ENCODE measurements around the gene TARM1. TPM values are rescaled to one million over a fixed set of nuclear protein-coding genes. Genes with fewer than 3 reads are reported as not detected.
"Not testable (repeated sequence)": the region's sequence is repeated elsewhere in the genome, so short reads cannot be mapped to it uniquely, and the experiment has no call there.

The TARM1 gene
- polyA plus RNA-seq (2013, experiment 1 of 2; ENCODE audit: insufficient read length), result not detected
- not detected for polyA plus RNA-seq (2013, experiment 2 of 2; ENCODE audit: insufficient read length)

DNA sequence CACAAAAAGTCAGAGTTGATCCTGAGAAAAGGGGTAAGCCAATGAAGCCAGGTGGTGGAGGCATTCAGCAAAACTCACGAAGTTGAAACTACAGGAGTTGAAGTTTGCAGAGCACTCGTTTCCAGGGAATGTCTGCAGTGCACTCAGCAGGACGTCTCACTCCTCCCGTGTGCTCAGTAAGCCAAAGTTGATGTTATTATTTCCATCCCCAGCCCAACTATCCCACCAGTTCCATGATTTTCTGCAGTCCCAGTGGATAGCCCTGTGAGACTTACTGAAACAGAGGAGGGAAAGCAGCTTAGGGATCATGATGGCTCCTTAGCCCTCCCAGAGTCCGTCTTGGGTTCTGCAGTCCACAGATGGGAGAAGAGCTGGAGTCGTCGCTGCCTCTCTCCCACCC, at the start of gene TARM1:
TSS of gene TARM1 (minus strand) at position 334 of the 400 bp plus-strand sequence. CDS start at position 309, 25 bp downstream.
- no peak for DNase-seq

DNA sequence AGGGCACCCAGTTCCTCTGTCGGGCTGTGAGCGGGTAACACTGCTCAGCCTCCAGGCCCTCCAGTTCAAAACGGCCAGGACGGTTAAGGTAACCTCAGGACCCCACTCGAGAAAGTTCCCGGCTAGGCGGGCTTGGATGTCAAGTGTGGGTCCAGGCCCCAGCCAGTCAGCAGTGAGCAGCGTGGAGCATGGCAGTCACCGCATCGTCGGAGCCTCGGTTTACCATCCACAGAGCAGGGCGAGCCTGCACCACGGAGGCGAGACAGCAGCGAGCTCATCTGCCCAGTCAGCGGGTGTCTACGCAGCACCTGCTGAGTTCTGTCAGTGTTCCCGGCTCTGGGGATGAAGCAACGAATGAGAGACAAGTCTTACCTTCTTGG, 48.4 kb upstream of the TARM1 start:
- DNase-seq, result no peak

DNA sequence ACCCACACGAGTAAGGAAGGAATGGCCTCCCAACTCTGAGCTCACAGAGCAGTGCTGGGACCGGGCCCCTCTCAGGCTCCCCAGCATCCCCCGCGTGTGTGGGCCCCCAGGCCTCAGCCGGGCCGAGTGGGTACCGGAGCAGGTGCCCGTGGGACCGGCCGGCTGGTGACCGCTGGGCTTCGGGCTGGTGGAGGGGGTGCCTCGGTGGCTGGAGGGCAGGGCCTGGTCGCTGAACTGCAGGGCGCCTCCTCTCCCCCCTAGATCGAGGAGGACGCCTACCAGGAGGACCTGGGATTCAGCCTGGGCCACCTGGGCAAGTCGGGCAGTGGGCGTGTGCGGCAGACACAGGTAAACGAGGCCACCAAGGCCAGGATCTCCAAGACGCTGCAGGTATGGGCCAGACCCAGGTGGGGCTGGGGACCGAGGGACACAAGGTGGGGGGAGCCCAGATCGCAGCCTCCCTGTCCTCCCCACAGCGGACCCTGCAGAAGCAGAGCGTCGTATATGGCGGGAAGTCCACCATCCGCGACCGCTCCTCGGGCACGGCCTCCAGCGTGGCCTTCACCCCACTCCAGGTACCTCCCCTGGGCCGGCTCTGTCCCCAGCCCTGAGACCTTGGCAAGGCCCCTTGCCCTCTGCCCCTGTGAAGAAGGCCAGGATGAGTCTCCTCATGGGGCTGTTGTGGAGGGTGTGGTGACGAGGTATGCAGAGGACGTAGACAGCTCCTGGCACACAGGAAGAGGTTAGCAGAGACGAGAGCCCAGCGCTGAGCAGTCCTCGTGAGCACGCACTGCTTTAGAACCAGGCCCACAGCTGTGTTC, 47.8 kb upstream of the TARM1 start:
- DNase-seq, result no peak

DNA sequence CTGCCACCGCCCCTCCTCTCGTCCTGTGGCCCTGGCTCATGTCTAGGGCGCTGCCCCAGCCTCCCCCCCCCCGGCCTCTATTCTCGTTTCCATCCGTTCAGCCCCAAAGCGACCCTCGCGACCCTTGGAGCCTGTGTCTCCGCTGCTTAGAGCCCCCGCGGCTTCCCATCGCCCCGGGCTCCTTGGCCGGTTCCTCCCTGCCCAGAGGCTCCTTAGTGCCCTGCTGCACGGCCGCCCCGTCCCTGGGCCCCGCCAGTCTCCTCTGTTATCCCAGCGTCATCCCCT, 47.2 kb upstream of the TARM1 start:
- DNase-seq, result no peak

DNA sequence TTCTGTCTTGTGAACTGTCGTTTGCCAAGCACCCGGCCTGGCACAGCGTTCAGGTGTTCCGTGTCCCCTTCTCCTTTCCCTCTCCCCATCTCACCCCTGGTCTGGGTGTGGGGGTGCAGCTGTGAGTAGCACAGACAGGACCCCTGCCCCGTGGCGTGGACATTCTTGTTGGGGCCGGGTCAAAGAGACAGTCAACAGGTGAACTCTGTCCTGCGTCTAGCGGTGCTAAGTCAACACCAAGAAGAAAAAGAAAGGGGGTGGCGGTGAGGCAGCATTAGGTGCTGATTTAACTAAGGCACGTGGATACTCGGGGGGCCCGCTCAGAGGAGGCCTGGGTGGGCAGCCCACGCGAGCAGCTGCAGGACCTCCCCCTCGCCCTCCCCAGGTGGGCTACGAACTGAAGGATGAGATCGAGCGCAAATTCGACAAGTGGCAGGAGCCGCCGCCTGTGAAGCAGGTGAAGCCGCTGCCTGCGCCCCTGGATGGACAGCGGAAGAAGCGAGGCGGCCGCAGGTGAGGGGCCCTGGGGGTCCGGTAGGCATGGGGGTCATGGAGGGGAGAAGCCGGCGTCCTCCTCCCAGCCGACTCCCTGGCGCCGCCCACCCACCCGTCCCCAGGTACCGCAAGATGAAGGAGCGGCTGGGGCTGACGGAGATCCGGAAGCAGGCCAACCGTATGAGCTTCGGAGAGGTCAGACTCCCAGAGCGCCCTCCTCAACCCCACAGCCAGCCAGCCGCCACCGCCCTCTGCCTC, 46.7 kb upstream of the TARM1 start:
- no peak for DNase-seq

DNA sequence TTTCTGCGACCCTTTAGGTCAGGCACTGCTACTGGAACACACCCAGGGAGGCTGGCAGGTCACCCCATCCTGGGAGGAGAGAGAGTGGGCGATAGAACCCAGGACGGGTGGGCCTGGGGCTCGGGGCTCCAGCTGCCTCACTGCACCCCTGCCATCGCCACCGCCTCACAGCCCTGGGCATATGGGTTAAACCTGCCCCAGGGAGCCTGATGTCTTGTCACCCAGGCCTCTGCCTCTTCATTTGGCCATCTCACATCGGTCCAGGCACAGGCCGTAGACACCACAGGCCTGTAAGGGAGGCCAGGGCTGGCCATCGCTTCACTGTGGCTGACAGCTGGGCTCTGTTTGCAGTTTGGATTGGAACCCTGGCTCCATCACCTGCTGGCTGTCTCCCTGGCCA, 44.5 kb upstream of the TARM1 start:
- no peak for DNase-seq

DNA sequence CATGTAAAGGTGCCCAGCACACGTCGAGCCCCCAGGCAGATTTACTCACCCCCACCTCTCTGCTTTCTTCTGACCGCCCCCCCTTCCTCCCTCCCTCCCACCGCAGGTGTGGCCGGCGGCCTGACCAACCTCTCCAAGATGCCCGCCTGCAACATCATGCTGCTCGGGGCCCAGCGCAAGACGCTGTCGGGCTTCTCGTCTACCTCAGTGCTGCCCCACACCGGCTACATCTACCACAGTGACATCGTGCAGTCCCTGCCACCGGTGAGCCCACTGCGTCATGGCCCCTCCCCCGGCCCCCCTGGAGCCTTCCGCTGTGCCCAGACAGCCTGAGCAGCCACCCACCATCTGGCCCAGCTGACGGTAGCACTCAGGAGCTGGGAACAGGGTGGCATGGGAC, 43.2 kb upstream of the TARM1 start:
- DNase-seq, result no peak

DNA sequence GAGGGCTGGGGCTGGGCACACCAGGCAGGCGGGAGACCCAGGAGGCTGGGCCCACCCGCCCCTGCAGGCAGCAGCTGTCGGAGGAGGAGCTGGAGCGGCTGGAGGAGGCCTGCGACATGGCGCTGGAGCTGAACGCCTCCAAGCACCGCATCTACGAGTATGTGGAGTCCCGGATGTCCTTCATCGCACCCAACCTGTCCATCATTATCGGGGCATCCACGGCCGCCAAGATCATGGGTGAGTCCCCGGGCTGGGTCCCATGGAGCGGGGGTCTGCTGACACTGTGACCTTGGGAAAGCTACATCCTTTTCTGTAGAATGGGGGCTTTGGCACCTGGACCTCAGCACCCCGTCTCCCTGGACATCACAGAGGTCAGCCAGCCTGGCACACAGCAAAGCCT, 42.5 kb upstream of the TARM1 start:
- no peak for DNase-seq

DNA sequence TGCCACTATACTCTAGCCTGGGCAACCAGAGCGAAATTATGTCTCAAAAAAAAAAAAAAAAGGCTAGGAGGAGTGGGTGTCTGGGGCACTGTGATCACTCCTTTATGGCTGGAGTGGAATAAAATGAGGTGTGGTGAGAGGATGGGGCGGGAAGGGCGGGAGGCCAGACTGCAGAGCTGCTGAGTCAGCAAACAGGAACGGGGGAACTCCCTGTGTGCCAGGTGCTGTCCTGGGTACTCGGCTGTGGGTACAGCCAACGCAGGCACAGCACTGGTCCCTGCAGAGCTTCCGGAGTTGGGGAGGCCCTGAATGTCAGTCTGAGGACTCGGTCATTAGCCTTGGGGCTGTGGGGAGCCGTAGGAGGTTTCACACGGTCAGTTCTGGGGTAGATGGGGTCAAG, 40.1 kb upstream of the TARM1 start:
- no peak for DNase-seq

DNA sequence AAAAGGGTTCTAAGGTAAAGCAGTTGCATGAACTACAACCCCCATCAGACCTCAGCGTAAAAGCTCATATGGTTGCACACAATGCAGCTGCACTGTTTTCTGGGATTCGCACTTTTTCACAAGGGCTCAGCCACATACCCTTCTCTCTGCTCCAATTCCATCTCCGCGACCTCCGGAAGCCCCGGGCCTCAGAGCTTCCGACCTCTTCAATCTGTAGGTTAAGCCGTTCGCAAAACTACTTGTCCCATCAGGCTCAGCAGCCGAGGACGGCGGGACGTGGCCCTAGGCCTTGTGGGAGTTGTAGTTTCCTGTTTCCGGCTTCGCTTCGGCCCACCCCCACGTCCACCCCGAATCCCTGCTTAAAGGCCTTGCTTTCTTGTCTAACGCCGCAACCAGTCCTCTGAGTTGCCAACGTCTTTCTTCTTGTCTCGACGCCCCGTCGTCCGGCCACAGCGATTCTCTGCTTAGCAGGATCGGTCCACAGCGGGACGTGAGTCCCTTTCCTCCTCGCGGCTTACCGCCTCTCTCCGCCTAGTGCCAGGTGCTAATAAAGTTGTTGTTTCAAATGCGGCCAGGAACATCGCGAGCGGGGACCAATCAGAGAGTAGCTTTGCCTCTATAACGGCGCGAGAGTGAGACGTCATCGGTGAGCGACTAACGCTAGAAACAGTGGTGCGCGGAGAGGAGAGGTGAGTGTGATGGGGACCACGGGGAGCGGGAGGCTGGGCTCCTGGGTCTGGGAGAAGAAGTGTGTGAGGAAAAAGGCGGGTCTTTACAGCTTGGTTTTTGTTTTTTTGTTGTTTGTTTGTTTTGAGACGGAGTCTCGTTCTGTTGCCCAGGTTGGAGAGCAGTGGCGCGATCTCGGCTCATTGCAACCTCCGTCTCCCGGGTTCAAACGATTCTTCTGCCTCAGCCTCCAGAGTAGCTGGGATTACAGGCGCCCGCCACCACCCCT, 34.2 kb upstream of the TARM1 start, which contains the start of the genes PRPF31 and TFPT:
TSS of gene PRPF31 (plus strand) at position 646 of the 955 bp plus-strand sequence. CDS start 2,525 bp downstream, outside the sequence.
TSS of gene TFPT (minus strand) at position 549 of the 955 bp plus-strand sequence. CDS start at position 161, 388 bp downstream.
- peak; percentile 98 for DNase-seq

DNA sequence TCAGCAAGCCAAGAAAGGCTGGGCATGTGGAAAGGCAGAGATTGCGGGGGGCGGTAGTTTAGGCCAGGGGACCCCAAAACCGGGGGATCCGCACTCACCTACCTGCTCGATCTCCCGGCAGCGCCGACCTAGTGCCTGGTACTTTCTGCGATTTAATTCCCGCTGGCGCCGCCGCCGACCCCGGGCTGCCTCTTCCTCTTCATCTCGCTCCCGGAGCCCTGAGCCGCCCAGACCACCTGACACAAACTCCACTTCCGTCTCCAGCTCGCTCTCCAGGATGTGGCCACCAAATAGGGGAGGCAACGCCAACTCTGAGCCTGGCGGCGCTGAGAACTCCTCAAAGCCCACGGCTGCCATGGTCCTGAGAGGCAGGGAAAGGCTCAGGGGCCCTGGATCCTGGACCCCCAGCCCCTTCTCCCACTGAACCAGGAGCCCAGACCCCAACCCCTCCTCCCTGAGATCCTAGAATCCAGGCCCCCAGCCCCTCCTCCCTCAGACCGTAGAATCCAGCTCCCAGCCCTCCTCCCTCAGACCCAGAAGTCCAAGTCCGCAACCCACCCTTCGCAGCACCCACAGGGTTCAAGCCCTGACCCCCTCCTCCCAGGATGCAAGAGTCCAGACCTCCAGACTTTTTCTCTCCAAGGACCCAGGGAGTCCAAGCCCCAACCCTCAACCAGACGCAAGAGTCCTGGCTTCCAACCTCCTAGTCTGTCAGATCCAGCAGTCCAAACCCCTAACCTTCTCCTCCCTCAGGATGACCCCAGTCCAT, 33.4 kb upstream of the TARM1 start:
- no peak for DNase-seq

DNA sequence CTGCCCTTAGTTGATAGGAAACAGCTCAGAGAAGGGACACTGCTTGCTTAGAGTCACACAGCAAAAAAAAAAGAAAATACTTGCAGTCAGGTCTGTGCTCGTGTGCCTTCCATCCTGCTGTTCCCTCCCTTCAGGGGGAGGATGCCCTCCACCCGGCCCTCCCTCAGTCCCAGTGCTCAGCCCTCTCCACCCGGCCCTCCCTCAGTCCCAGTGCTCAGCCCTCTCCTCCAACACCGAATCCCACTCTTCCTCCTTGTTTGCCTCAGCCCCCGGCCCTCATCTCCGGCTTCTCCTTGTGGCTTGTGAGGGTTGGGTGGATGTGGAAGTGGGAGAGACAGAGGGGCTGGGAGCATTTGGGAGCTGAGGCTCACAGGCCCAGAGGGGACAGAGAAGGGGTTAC, 28.5 kb upstream of the TARM1 start:
- no peak for DNase-seq

DNA sequence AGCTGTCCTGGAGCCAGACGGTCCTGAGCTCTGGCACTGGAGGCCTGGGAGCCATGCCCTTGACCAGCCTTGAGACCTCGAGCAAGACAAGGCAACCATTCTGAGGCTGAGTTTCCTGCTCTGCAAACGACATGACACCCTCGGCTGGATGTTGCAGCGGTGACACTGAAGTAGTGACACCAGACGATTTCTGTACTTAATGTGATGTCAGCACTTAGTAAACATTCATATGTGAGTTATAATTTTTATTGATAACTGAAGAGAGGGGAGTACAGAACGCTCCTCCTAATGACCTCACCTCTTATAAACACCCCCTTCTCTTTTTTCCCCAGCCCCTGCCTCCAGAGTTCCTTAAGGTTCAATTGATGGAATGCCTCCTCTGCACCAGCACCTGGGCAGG, 27.3 kb upstream of the TARM1 start:
- no peak for DNase-seq

DNA sequence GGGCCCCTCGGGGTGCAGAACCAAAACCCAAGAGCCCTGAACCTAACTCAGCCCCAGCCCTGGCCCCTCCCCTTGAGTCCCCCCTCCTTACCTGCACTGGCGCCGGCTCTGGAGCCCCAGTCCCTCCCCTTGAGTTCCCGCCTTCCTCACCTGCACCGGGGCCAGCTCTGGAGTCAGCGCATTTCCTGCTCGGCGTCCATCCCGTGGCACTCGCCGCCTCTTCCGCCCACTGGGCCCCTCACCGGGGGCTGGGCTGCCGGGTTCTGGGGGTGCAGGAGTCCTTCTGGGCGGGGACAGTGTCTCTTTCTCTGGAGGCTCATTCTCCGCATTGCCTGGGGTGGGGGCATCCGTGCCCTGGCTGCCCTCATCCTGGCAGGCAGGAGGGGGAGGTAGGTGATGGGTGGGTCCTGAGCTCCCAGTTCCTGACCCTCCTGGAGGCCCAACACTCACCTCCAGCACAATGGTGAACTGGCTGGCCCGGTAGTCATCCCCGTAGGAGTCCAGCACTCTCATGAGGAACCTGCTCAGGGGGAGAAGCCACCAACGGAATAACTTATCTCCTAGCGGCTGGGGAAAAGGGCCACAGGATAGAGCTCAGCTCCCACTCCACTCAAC, 26.8 kb upstream of the TARM1 start:
- DNase-seq, result no peak

DNA sequence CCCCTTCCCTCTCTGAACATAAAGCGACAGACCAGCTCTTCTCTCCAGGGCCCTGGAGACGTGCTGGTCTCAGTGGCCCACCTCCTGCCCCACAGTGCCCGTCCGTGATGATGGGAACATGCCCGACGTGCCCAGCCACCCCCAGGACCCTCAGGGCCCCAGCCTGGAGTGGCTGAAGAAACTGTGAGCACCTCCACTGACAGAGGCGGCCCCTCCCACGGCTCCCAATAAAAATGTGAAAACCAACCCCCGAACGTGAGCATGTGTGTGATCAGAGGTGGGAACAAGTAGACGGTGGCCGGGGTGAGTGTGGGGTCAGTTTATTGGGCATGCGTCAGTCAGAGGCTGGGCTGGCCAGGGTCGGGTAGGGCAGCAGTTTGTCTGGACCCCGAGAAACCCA, 25.6 kb upstream of the TARM1 start:
- no peak for DNase-seq

DNA sequence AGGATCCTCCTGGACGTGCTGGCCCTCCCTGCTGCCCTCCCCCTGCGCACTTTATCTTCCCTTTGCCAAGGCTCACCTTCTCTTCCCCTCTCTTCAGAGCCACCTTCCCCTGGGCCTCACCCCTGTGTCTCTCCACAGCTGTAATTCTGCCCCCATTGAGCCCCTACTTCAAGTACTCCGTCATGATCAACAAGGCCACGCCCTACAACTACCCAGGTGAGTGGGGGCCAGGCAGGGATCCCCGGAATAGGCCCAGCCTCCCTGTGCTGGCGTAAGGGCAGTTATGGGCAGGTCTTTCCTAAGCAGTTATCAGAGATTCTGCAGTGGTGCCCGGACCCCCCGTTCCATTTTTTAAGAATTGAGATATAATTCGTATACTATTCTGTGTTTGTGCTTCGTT, 24.6 kb upstream of the TARM1 start:
- DNase-seq, result no peak

DNA sequence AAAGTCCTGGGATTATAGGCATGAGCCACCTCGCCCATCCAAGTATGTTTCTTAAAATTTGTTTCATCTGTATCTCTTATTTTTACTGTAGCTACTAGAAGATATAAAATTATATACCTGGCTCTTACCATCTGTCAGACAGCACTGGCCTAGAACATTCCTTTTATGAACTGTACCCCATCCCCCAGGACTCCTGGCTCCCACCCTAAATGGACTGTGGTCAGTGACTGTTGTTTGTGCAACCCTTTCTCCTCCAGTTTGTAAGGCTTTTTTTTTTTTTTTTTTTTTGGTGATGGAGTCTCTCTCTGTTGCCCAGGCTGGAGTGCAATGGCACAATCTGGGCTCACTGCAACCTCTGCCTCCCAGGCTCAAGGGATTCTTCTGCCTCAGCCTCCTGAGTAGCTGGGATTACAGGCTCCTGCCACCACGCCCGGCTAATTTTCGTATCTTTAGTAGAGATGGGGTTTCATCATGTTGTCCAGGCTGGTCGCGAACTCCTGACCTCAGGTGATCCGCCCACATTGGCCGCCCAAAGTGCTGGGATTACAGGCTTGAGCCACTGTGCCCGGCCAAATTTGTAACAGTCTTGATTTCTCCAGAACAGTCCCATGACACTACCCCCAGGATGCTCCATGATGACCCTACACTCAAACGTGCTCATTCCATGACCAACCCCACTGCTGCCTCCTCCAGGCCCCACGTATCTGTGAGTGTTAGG, 24.0 kb upstream of the TARM1 start:
- DNase-seq, result no peak

DNA sequence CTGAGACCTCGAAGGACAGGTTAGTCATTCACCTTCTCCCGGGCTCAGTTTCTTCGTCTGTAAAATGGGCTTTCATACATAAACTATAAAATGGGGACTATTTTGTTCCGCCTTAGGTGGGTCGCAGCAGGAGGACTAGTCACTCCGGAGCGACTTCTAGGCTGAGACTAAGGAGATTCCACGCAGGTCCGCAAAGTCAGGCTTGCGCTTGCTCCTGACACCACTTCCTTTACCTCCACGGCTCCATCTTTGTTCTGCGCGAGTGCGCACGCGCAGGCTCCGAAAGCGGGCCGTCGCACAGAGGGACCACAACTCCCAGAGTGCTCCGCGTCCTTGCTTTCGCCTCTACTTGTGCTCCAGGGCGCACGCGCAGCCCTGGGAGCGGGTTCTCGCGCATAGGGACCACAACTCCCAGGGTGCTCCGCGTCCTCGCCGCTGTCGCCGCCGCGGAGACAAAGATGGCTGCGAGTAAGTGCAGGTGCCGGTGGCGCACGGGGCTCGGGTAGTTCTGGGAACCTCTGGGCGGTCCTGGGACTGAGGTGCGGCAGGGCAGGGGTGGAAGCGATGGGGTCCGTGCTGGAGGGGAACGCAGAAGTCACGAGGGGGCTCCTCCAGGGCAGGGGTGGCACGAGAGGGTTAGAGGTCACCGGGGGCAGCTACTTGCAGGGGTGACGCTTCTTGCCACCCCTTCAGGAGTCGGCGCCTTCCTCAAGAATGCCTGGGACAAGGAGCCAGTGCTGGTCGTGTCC, 21.4 kb upstream of the TARM1 start, which contains the start of gene NDUFA3:
TSS of gene NDUFA3 (plus strand) at position 435 of the 749 bp plus-strand sequence. CDS start at position 459, 24 bp downstream.
- peak; percentile 99 for DNase-seq

DNA sequence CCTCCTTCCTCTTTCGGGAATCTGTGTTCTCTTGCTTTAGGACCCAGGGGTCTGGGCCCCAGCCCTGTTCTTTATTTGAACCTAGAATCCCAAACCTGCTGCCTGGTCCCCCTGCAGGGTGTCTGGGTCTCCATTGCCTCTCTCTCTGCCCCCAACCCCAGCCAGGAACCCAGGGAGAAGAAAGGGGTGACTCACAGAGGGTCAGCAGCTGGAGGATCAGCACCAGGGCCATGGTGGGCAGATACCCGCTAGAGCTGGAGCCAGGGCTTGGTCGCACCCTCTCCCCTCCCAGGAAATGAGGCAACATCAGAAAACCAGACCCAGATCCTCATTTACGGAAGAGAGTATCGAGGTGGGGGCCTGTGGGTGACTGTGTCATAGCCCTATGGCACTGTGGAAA, 19.4 kb upstream of the TARM1 start, which contains the start of gene OSCAR:
TSS of gene OSCAR (minus strand) at position 243 of the 400 bp plus-strand sequence. CDS start at position 232, 11 bp downstream.
- DNase-seq, result peak; percentile 17

DNA sequence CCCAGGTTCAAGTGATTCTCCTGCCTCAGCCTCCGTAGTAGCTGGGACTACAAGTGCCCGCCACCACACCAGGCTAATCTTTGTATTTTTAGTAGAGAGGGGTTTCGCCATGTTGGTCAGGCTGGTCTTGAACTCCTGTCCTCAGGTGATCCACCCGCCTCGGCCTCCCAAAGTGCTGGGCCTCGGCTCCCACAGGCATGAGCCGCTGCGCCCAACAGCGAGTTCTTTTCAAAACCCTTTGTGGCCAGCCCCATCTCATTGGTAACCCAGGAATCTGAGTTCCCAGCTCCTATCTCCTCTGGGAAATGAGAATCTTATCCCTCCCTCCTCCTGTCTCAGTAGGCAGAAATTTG, 18.7 kb upstream of the TARM1 start:
- DNase-seq, result not testable (repeated sequence)
